ENCODE measurements around the gene DCST1. TPM values are rescaled to one million over a fixed set of nuclear protein-coding genes. Genes with fewer than 3 reads are reported as not detected.

DCST1 gene
- total RNA-seq, 1 donor = not detected

DNA sequence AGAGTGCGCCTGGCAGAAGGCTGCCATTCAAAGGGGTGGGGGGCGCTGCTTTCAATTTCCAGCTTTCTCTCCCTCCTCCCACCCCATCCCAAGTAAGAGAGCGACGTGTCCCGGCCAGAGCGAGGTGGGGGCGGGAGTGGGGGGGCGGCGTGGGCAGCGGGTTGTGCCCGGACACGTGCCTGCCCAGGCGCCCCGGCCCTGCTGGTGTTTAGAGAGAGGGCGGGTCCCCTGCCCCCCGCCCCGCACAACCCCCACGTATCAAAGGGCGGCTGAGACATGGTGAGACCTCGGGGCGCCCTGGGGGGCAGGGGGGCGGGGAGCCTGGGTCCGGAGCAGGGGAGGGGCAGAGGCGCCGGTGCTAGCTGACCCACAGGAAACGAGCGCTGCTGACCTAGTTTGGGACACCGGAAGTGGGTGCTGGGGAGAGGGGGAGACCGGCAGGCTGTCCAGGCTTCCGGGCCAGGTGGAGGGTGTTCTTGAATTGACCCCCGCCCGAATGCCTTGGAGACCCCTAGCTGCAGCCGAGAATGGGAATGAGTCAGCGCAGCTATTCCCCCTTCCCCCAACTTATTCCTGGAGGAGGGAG is 29.8 kb upstream of the DCST1 start:
- Histone ChIP-seq H3K27me3 (ENCODE audit: insufficient read depth, low read length) (no peaks in the 10 kb centered on the region), H3K79me2 (ENCODE audit: insufficient read depth, low read length) (peaks cover 62% of the 10 kb centered on the region), H2AFZ (ENCODE audit: low read length) (peak overlapping the region; percentile 62), H3K9me3 (ENCODE audit: low read depth, low read length) (no peaks in the 10 kb centered on the region), H3K4me1 (ENCODE audit: insufficient read depth, low read length) (peaks cover 38% of the 10 kb centered on the region), H3K4me2 (ENCODE audit: insufficient read depth, low read length) (peak overlapping the region; percentile 76), H3K27ac (ENCODE audit: low read depth, low read length) (peak overlapping the region; percentile 72), H4K20me1 (ENCODE audit: insufficient read depth, low read length) (peaks cover 28% of the 10 kb centered on the region), H3K36me3 (ENCODE audit: insufficient read depth, low read length) (no peaks in the 10 kb centered on the region), H3K4me3 (ENCODE audit: insufficient read depth, low read length) (peak overlapping the region; percentile 89)
- DNase-seq (ENCODE audit: insufficient read length, low spot score, missing footprints) = peak; percentile 90
- TF ChIP-seq, protein P1, sequence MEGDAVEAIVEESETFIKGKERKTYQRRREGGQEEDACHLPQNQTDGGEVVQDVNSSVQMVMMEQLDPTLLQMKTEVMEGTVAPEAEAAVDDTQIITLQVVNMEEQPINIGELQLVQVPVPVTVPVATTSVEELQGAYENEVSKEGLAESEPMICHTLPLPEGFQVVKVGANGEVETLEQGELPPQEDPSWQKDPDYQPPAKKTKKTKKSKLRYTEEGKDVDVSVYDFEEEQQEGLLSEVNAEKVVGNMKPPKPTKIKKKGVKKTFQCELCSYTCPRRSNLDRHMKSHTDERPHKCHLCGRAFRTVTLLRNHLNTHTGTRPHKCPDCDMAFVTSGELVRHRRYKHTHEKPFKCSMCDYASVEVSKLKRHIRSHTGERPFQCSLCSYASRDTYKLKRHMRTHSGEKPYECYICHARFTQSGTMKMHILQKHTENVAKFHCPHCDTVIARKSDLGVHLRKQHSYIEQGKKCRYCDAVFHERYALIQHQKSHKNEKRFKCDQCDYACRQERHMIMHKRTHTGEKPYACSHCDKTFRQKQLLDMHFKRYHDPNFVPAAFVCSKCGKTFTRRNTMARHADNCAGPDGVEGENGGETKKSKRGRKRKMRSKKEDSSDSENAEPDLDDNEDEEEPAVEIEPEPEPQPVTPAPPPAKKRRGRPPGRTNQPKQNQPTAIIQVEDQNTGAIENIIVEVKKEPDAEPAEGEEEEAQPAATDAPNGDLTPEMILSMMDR (IDR thresholded peaks at IDR 0.05; ENCODE audit: extremely low read depth, low read depth, low read length) = no peak

GRCh38 chr1:155004352-155005075 is 29.1 kb upstream of the DCST1 start:
- peak overlapping the region; percentile 58 for H3K27ac ChIP-seq (ENCODE audit: low read depth, low read length)
- TF ChIP-seq, protein P1 (IDR thresholded peaks at IDR 0.05; ENCODE audit: extremely low read depth, low read depth, low read length) = no peak
- H3K4me3 ChIP-seq (ENCODE audit: insufficient read depth, low read length) = peak overlapping the region; percentile 89
- H3K4me2 ChIP-seq (ENCODE audit: insufficient read depth, low read length) = peak overlapping the region; percentile 76
- H3K79me2 ChIP-seq (ENCODE audit: insufficient read depth, low read length) = peaks cover 69% of the 10 kb centered on the region
- no peaks in the 10 kb centered on the region for H3K9me3 ChIP-seq (ENCODE audit: low read depth, low read length)
- H3K36me3 ChIP-seq (ENCODE audit: insufficient read depth, low read length) = no peaks in the 10 kb centered on the region
- peak; percentile 59 for DNase-seq (ENCODE audit: insufficient read length, low spot score, missing footprints)
- no peak overlapping the region for H2AFZ ChIP-seq (ENCODE audit: low read length)
- H3K4me1 ChIP-seq (ENCODE audit: insufficient read depth, low read length) = peaks cover 34% of the 10 kb centered on the region
- H3K27me3 ChIP-seq (ENCODE audit: insufficient read depth, low read length) = no peaks in the 10 kb centered on the region
- H4K20me1 ChIP-seq (ENCODE audit: insufficient read depth, low read length) = peaks cover 28% of the 10 kb centered on the region

- Histone ChIP-seq H3K27me3 (ENCODE audit: insufficient read depth, low read length) (no peaks in the 10 kb centered on the region), H3K9me3 (ENCODE audit: low read depth, low read length) (no peaks in the 10 kb centered on the region), H3K4me3 (ENCODE audit: insufficient read depth, low read length) (peak overlapping the region; percentile 89), H3K4me2 (ENCODE audit: insufficient read depth, low read length) (peak overlapping the region; percentile 10), H3K4me1 (ENCODE audit: insufficient read depth, low read length) (peaks cover 25% of the 10 kb centered on the region), H3K79me2 (ENCODE audit: insufficient read depth, low read length) (peaks cover 77% of the 10 kb centered on the region), H4K20me1 (ENCODE audit: insufficient read depth, low read length) (peaks cover 28% of the 10 kb centered on the region), H3K36me3 (ENCODE audit: insufficient read depth, low read length) (no peaks in the 10 kb centered on the region), H3K27ac (ENCODE audit: low read depth, low read length) (peak overlapping the region; percentile 53), H2AFZ (ENCODE audit: low read length) (no peak overlapping the region)
- TF ChIP-seq, protein P1 (IDR thresholded peaks at IDR 0.05; ENCODE audit: extremely low read depth, low read depth, low read length) = no peak
- DNase-seq (ENCODE audit: insufficient read length, low spot score, missing footprints) = peak; percentile 96
Observed at GRCh38 chr1:155005076-155006011, 28.3 kb upstream of the DCST1 start.

All from osteoblast (primary cell).